COLO668 (cell line): Measurements from ENCODE around the gene PEPD.

Experiments
- DNase-seq: peaks from one replicate; lab custom pipeline; 2025; ENCODE audit not compliant: unreplicated experiment; lab: John Stamatoyannopoulos, UW

Gene PEPD

DNA sequence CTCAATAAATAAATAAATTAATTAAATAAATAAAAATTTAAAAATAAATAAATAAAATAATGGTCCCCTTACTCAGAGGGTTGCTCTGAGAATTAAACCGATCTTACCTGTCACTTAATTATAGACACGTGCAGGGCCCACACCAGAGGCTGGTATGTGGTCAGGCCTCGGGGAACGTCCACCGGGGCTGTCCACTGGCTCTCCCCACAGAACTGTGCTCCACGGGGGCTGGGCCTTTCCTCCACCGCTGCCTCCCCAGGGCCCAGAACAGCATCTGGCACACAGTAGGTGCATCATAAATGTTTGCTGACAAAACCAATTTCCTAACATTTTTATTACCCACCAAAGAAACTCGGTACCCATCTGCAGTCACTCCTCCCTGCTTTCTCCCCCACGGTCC lies 78.9 kb downstream of the PEPD start:
- no peak for DNase-seq

DNA sequence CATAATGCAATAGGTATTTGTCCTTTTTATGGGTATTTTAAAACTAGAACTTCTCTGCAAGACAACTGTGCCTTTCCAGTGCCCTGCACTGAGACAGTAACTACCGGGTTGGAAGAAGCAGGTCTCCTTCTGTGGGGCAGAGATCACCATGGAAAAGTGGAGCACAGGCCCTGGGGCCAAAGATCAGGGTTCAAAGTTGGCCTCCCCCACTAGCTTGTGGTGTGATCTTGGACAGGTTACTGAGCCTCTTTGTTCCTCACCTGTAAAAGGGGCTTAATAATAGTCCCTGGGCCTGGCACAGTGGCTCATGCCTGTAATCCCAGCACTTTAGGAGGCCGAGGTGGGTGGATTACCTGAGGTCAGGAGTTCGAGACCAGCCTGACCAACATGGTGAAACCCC lies 79.8 kb downstream of the PEPD start:
- no peak for DNase-seq

- DNase-seq, result no peak
Measured at GRCh38 chr19:33441277-33441699, 80.3 kb downstream of the PEPD start.

GRCh38 chr19:33440682-33441081 lies 80.9 kb downstream of the PEPD start:
- no peak for DNase-seq

DNA sequence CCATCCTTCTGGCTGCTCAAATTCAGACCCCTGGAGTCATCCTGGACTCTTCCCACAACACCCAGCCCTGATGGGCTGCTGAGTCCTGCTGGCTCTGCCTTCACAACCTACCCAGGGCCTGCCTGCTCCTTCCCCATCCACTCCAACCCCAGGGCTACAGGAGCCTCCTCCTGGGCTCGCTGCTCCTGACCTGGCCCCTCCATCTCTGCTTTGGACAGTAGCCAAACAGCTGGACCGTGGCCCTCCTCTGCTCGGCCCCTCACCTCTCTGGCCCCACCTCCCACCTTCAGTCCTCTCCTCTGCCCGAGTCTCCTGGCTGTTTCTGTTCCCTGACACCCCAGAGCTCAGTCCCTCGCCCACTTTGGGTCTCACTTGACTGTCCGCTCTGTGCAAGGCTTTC lies 81.3 kb downstream of the PEPD start:
- DNase-seq, result no peak

GRCh38 chr19:33438987-33439781 lies 82.4 kb downstream of the PEPD start:
- no peak for DNase-seq

GRCh38 chr19:33437821-33438671 lies 83.5 kb downstream of the PEPD start:
- DNase-seq, result no peak

GRCh38 chr19:33437393-33437820 lies 84.2 kb downstream of the PEPD start:
- DNase-seq, result no peak

- DNase-seq, result no peak
Measured at GRCh38 chr19:33436360-33437345, 84.9 kb downstream of the PEPD start.

GRCh38 chr19:33435706-33436359 lies 85.8 kb downstream of the PEPD start:
- DNase-seq, result no peak

DNA sequence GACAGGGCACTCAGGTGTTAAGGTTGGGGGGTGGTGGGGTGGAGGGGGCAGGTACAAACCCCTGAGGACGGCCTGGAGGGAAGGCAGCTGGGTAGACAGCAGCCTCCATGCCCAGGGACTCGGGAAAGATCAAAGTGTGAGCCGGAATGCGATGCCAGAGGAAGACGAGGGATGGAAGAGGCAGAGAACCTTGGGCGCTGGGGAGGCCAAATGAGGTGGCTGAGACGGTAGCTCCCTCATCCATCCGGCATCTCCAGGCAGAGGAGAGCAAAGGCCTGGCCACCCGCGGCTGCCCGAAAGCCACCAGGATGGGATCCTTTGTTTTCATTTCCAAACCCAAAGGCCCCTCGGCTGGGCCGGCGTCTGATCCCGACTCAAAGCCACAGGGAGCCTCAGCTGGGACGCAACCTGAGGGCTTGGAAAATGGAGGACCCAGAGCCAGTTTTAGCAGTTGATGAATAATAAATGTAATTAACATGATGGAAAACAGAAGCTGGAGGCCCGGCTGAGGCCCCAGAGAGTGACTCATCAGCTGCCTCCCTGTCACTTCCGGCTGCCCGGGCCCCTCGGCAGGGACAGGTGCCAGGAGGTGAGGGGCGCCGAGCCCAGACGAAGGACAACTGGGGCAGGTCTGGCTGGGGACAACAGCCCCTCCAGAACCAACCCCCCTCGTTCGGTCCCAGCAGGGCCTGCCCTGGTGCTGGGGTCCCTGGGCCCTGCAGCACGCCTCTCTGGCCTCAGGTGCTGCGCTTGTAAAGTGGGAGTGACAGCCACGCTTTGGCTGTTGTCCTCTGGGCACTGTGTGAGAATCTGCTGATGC lies 86.5 kb downstream of the PEPD start:
- DNase-seq, result peak; percentile 27

- DNase-seq, result no peak
Measured at GRCh38 chr19:33434069-33434885, 87.3 kb downstream of the PEPD start.

- DNase-seq, result no peak
Measured at GRCh38 chr19:33432446-33433170, 89.0 kb downstream of the PEPD start.

GRCh38 chr19:33432015-33432414 lies 89.6 kb downstream of the PEPD start:
- DNase-seq, result no peak

DNA sequence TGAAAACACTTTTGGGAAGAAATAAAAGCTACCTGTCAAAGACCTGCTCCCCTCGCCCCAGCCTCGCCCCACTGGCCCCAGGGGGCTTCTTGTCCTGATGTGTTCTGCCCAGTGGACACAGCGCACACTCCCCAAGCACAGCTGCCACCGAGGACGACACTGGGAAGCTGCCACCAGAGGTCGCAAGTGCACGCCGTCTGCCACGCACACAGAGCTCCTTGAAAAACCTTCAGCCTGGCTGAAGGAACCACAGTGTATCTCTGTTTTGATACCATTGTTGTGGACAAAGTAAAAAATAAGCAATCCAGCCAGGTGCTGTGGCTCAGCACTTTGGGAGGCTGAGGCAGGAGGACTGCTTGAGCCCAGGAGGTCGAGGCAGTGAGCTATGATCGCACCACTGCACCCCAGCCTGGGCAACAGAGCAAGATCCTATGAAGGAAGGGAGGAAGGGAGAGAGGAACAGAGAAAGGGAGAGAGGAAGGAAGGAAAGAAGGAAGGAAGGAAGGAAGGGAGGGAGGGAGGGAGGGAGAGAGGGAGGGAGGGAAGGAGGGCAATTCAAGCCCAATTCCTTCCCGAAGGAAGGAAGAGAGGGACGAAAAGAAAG lies 90.8 kb downstream of the PEPD start:
- peak; percentile 52 for DNase-seq

- DNase-seq, result no peak
Measured at GRCh38 chr19:33429891-33430673, 91.5 kb downstream of the PEPD start.

- DNase-seq, result no peak
Measured at GRCh38 chr19:33428627-33429125, 92.9 kb downstream of the PEPD start.
